ENCODE measurements around the gene OR52K1.
A peak's percentile ranks its signal among the peaks of the same experiment; 100 is the strongest.
"Not testable (repeated sequence)": the region's sequence is repeated elsewhere in the genome, so short reads cannot be mapped to it uniquely, and the experiment has no call there.

The OR52K1 gene

DNA sequence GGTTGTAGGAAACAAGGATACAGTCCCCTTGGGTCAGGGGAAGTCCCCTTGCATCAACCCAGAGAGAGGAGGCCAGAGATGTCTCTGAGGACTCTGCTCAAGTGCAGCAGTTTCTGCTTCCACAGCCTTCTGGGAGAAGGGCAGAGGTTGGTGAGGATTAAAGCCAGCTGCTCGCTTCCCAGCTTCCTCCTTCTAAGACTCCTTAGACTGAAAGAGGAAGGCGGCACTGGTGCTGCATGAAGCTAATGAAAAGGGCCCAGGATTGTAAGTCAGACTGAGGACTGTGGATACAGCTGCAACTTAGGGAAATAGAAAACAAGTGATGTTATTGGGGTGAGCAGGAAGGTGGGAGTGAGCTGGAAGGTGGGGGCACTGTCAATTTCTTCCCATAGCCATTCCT, at the start of gene OR52K1:
TSS of gene OR52K1 (plus strand) at position 202 of the 400 bp plus-strand sequence. CDS start 6,255 bp downstream, outside the sequence.
- no peak for DNase-seq (ENCODE audit: low spot score)

DNA sequence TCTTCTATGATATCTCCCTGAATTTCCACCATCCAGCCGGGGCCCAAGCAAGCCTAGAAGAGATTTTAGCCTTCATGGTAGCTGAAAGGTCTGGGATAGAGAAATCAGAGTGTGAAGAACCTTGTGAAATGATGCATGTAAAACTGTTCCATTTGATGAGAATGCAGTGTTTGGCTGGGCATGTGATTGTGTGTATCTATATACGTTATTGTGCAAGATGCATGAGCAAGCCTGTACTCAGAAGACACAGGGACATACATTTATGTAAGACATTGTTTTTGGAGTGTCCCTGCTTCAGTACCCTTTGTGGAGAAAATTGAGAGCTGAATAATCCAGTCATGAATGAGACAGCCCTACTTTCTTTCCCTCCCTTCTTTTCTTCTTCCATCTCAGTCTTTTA, 48.6 kb upstream of the OR52K1 start:
- no peak for DNase-seq (ENCODE audit: low spot score)

DNA sequence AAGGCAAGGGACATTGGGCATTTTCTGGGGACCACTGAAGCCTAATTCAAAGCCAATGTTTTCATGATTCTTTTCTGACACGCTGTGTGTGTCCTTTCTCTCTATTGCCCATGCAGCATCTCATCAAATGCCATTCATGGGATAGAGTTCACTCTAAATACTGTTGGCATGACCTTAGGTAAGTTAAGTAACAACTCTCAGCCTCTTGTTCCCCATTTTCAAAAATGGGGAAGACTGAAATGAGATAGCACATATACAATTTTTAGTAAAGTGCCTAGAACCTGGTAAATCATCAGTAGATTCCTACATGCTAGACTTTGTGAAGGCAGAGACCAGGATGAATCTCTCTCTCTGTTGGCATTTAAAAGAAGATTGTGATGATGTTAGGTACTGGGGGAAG, 46.0 kb upstream of the OR52K1 start:
- DNase-seq (ENCODE audit: low spot score): no peak

DNA sequence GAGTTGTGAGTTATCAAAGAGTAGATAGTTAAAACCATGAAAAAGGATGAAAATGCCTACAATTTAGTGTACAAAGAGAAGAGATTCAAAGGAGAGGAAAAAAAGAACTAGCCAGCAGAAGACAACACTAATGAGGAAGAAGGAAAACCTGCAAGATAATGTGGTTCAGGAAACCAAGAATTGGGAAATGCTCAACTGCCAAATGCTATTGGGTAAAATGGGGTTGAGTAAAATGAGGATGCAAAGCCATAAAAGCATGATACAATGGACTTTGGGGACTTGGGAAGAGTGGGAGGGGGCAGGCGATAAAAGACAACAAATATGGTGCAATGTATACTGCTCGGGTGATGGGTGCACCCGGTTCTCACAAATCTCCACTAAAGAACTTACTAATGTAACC, 40.9 kb upstream of the OR52K1 start:
- no peak for DNase-seq (ENCODE audit: low spot score)

DNA sequence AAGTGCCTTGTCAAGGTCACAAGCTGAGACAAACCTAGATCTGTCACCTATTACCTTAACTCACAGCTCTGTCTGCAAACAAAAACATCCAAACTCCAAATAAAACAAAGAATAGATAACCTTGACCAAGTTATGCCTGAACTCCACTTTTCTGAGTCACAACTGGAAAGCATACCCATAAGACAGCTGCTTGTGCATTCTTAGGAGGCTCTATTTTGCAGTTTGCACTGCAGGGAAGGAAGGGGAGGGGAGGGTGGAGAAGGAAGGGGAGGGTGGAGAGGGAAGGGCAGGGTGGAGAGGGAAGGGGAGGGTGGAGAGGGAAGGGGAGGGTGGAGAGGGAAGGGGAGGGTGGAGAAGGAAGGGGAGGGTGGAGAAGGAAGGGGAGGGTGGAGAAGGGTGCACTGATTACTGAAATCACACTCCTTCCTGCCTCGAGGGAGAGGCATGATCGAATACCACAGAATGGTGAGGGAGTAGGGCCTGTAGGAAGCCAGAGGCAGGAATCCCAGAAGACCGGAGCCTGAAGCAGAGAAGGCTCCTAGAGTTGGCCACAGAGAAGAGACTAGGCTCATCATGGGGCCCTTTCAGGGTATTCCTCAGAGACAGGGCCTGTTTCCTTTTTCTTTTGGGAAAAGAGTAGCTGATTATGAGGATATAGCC, 39.1 kb upstream of the OR52K1 start:
- DNase-seq (ENCODE audit: low spot score): no peak

DNA sequence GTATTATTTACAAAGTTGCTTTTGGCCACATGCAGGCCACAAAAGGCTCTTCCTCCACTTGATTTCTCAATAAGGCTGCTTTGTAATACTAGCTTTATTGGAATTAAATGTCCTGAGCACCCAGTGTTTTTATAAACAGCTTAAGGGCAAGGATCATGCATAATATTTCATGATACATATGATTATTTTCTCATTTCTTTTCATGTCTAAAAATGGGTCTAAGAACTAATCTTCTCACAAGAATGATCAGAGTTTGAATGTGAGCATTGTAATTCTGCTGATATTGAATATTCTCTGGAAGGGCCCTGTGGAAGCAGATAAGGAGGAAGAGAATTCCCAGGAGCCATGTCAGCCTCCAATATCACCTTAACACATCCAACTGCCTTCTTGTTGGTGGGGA, 33.5 kb upstream of the OR52K1 start, which contains the start of gene OR52K2:
TSS of gene OR52K2 (plus strand) at position 301 of the 400 bp plus-strand sequence. CDS start at position 346, 45 bp downstream.
- DNase-seq (ENCODE audit: low spot score): no peak

DNA sequence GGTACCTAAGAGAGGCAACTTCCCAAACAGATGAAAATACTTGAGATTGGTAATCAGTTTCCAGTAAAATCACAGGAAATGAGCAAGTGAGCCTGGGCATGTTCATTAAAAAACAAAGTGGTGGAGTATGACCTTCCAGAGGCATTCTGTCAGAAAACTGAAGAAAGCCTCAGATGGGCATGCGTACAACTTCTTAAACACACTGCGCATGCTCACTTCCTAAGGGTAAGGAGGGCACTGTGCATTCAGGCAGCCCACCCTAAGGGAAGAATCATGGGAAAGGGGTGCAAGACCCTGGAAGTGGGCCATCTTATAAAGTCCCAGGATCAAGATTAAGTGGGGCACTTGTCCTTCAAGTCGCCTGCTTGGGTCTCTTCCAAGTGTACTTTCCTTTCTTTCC, 29.3 kb upstream of the OR52K1 start:
- no peak for DNase-seq (ENCODE audit: low spot score)

DNA sequence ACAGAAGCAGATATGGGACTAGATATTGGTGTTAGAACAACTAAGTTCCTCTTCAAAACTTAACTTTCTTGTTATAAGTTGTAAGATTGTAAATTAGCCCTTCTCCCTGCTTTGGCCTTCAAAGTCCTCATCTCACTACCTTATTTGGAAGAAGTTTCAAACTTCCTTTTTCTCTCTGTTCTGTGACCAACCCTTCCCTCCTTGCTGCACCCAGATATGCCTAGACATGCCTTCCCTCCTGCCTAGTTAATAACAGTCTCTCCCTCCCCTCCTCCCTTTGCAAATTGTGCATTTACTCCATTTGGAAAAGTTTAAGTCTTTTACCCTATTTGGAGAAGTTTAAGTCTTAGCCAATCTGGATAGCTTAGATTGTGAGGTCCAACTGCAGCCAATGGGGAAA, 28.4 kb upstream of the OR52K1 start:
- DNase-seq (ENCODE audit: low spot score): no peak

DNA sequence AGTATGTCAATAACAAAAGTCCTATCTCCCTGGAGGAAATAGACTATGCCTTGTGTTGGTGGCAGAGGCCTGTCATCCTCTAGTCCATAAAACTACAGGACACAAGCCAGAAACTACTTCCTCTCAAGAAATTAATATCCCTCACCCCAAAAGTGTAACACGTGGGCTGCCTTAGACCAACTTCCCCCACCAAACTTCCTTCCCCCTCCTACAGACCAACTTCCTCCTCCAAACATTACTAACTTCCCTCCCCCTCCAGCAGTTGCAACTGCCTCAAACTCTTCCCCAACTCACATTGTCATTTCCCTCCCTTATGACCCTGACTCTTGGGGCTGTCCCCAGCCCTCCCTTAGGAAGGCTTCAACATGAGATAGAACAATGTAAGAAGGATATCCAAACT, 27.0 kb upstream of the OR52K1 start:
- DNase-seq (ENCODE audit: low spot score): no peak

DNA sequence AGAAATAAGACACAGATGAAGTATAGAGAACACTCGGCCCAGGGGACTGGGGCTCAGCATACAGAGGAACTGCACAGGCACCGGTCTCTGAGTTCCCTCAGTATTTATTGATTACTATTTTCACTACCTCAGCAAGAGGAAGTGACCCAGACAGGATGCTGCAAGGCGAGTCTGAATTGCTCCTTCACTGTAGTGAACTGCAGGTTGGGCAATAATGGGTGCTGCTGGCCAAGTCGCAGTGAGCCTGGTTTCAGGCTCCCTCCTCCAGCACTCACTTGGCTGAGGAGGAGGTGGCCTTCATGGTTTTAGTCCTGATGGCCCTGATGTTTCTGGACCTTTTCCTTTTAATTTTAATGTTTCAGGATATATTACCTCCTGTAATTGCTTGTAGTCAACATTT, 22.9 kb upstream of the OR52K1 start:
- DNase-seq (ENCODE audit: low spot score): no peak

DNA sequence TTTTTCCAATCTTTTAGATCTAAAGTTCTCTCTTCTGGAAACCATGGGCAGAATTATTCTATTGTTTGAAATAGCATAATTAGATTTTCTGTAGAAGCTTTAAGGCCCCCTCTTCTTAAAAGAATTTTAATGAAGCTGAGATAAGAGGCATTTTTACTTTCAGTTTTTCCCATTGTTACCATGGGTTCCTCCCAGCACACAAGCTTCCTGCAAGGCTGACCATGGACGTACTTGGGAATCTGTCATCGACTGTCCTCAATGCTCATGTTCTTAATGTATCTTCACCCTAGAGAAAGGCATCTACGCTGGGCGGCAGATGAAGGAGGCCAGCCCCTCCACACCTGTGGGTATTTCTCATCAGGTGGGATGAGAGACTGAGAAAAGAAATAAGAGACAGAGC, 22.3 kb upstream of the OR52K1 start:
- no peak for DNase-seq (ENCODE audit: low spot score)

DNA sequence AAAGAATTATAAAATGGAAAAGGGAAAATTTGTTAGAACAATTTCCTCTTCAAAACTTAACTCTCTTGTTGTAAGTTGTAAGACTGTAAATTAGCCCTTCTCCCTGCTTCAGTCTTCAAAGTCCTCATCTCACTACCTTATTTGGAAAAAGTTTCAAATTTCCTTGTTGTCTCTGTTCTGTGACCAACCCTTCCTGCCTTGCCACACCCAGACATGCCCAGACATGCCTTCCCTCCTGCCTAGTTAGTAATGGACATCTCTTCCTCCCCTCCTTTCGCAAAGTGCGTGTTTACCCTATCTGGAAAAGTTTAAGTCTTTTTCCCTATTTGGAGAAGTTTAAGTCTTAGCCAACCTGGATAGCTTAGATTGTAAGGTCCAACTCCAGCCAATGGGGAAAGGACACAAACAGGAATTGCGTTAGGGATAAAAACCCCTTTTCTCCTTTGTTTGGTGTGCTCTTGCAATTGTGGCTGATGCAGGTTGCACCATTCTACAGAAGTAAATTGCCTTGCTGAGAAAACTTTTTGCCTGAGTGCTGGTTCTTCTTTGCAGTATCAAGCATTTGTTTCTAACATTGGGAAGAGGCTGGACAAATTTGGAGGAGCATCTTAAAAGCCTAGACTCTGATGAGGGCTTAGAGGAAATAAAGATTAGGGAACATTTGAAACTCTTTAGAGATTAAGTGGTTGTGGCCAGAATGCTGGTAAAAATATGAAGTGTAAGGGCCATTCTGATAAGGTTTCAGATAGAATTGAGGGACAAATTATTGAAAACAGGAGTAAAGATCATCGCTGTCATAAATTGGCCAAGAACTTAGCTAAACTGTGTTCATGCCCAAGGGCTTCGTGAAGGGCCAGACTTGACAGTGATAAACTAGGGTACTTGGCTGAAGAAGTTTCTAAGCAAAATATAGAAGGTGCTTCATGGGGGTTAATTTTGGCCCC, 18.0 kb upstream of the OR52K1 start:
- no peak for DNase-seq (ENCODE audit: low spot score)

DNA sequence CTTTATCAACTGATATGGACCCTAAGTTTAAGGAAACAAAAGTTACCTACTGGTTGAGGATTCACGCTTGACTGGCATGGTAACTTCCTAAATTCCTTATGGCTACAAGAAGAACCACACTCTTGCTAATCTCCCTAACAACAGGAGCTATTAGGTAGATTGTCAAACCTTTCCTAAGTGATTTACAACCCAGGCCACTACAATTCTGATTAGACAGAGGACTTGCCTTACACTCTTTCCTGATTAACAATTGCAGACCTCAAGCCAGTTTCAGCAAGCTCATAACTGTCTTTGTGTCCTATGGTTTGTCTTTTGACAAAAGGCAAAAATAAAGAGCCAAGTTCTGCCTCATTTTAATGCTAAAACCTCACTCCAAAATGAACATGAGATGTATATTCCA, 17.0 kb upstream of the OR52K1 start:
- no peak for DNase-seq (ENCODE audit: low spot score)

DNA sequence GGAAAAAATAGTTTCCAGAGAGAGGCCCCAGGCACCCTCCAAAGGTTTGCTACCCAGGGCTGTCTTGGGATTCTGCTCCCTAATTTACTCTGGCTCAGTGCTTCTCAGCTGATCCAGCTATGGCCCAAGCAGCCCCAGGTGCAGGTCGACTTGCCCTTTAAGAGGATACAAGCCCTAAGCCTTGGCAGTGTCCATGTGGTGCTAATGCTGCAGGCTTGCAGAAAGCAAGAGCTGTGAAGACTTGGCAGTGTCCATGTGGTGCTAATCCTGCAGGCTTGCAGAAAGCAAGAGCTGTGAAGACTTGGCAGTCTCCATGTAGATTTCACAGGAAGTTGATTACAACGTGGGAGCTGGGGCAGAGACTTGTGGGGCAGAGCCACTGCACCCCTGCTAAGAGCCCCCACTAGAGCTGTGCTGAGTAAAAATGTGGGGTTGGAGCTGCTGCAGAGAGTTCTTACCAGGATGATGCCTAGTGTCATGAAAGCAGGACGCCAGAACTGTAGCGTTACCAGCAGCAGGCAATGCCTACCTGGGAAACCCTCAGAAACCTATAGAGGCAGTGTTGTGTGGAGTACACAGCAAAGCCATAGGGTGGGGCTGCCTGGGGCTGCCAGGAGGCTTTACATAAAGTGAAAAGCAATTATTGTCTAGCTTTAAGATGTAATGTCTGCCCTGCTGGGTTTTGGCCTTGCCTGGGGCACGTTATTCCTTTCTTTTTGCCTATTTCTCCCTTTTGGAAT, 16.1 kb upstream of the OR52K1 start:
- no peak for DNase-seq (ENCODE audit: low spot score)

DNA sequence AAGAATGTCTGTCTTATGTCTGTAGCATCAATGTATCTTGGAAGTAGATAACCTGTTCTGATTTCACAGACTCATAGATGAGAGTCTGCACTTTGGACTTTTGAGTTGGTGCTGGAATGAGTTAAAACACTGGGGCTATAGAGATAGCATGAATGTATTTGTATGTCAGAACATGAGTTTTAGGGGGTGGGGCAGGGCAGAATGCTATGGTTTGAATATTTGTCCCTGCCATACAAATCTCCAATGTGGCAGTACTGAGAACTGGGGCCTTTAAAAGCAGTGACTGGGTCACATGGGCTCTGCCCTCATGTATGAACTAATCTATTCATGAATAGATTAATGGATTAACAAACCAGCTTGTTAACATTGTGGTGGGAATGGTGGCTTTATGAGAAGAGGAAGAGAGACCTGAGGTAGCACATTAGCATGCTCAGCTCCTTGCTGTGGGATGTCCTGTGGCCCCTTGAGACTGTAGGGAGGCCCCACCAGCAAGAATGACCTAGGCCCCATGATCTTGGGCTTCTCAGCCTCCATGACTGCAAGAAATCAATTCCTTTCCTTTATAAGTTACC, 15.5 kb upstream of the OR52K1 start:
- no peak for DNase-seq (ENCODE audit: low spot score)

DNA sequence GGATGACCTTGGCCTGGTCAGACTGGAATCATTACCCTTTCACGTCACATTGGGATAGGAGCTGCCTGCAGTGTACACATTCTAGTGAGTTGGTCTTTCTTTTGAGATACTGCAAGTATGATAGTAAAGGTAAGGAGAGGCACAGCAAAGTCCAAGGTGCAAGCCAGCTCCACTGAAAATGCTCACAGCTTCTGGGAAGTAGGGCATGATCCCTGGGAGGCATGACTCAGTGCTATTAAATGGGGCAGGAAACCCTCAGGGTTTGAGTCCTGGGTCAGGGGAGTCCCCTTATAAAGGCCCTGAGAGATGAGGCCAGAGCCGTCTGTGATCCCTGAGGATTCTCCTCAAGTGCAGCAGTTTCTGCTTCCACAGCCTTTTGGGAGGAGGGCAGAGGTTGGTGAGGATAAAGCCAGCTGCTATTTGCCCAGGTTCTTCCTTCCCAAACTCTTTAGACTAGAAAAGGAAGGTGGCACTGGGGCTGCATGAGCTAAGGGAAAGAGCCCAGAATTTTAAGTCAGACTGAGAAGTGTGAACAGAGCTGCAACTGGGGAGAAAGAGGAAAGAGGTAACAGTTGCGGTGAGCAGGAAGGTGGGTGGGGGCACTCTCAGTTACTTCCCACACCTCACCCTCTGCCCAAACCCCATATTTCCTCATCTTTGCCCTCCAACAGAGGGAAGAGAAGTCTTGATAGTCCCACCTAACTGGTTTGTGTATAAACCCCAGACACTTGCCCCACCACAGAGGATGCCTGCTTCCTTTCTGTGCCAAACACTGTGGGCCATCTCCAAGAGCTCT, 14.4 kb upstream of the OR52K1 start:
- DNase-seq (ENCODE audit: low spot score): no peak

DNA sequence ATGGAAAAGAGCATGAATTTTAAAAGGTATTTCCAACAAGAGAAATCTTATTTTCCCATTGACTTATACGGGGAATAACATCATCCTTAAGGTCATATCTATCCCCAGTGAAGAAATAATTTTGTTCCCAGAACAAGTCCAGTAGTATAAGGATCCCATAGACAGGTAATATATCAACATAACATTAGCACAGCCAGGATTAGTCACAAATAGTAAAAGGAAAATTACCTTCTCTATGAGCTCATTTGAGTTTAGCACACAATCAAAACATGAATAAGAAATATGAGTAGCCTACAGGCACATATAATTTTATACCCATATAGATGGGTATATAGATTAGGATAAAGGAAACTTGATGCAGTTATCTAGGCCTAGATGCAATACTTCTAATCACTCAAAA, 2.8 kb upstream of the OR52K1 start:
- no peak for DNase-seq (ENCODE audit: low spot score)

DNA sequence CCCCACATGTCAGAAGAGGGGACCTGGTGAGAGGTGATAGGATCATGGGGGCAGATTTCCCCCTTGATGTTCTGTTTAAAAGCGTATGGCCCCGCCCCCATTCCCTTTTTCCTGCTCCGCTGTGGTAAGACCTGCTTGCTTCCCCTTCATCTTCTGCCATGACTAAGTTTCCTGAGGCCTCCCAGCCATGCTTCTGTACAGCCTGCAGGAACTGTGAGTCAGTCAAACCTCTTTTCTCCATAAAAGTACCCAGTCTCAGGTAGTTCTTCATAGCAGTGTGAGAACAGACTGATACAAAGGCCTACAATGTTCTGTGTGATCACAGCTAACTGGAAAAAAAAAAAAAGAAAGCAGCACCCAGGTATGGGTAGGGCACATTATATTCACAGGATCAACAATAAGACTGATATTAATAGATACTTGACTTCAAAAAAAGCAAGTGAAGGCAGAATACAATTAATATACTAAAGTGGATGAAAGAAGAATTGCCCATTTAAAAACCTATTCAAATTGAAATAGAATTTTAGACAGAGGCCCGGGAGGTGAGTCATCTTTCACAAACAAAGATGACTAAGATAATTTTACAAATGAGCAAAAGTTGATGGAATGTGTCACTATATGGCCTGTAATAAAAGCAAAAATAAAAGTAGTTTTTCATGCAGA, 1.7 kb upstream of the OR52K1 start:
- peak; percentile 19 for DNase-seq (ENCODE audit: low spot score)

DNA sequence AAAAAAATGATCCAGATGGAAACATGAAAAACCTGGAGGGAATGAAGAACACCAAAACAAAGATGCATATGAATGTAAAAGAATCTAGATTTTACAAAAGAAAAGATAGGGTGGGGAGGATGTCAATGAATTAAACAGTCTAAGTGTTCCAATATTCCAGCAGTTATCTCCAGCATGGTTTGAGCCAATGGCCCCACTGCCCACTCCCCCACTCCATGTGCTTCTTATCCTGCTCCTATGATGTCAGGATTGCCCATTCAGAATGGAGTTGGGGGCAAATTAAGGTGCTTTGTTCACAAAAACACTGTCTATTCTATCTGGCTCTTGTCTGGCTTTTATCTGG, 1.2 kb upstream of the OR52K1 start:
- DNase-seq (ENCODE audit: low spot score): no peak

DNA sequence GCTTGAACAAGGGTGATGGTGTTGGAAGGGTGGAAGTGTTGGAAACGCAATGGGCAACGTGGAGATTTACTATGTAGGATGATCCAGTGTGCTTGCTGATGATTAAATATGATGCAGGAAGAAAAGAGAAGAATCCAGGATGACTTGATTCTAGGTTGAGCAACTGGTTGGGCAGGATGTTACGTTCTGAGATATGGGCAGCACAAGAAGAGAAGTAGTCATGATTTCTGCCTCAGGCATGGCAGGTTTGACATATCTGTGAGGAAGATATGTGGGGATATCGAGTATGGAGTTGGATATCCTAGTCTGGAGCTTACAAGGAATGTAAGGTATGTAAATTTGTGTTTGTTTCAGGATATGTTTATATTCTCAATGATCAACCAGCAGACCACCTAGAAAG, 1.9 kb downstream of the OR52K1 start:
- DNase-seq (ENCODE audit: low spot score): no peak

DNA sequence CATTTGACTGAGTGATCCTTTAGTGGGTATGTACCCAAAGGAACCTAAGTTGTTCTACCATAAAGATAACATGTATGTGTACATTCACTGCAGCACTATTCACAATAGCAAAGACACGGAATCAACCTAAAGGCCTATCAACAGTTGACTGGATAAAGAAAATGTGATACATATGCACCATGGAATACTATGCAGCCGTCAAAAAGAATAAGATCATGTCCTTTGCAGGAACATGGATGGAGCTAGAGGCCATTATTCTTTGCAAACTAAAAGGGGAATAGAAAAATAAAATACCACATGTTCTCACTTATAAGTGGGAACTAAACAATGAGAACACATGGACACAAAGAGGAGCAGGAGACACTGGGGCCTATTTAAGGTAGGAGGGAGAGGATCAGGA, 9.0 kb downstream of the OR52K1 start:
- DNase-seq (ENCODE audit: low spot score): not testable (repeated sequence)

Data from AG08396 (cell line).